ENCODE data around the gene SUPT3H.
"Not testable (repeated sequence)": the region's sequence is repeated elsewhere in the genome, so short reads cannot be mapped to it uniquely, and the experiment has no call there.

The SUPT3H gene

GRCh38 chr6:44920952-44921491, 456.7 kb downstream of the SUPT3H start:
- ChIA-PET POLR2A (no interaction called here), CTCF (interaction anchor here (0.8 to 1.3 kb wide), 2 partner anchors 12 to 24 kb away, joined by 3 to 4 read pairs; no protein-coding TSS in a partner anchor)
- TF ChIP-seq, protein P1, sequence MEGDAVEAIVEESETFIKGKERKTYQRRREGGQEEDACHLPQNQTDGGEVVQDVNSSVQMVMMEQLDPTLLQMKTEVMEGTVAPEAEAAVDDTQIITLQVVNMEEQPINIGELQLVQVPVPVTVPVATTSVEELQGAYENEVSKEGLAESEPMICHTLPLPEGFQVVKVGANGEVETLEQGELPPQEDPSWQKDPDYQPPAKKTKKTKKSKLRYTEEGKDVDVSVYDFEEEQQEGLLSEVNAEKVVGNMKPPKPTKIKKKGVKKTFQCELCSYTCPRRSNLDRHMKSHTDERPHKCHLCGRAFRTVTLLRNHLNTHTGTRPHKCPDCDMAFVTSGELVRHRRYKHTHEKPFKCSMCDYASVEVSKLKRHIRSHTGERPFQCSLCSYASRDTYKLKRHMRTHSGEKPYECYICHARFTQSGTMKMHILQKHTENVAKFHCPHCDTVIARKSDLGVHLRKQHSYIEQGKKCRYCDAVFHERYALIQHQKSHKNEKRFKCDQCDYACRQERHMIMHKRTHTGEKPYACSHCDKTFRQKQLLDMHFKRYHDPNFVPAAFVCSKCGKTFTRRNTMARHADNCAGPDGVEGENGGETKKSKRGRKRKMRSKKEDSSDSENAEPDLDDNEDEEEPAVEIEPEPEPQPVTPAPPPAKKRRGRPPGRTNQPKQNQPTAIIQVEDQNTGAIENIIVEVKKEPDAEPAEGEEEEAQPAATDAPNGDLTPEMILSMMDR (IDR thresholded peaks at IDR 0.05; ENCODE audit: control extremely low read depth, extremely low read depth, low read depth, missing control alignments): no peak
- DNase-seq (ENCODE audit: extremely low spot score): no peak

GRCh38 chr6:44918671-44919296, 458.9 kb downstream of the SUPT3H start:
- TF ChIP-seq, protein P1 (IDR thresholded peaks at IDR 0.05; ENCODE audit: control extremely low read depth, extremely low read depth, low read depth, missing control alignments): no peak
- no peak for DNase-seq (ENCODE audit: extremely low spot score)
- CTCF ChIA-PET: interaction anchor here (1.3 to 1.9 kb wide), 2 partner anchors 10 to 11 kb away, joined by 3 to 8 read pairs; no protein-coding TSS in a partner anchor
- POLR2A ChIA-PET: no interaction called here

DNA sequence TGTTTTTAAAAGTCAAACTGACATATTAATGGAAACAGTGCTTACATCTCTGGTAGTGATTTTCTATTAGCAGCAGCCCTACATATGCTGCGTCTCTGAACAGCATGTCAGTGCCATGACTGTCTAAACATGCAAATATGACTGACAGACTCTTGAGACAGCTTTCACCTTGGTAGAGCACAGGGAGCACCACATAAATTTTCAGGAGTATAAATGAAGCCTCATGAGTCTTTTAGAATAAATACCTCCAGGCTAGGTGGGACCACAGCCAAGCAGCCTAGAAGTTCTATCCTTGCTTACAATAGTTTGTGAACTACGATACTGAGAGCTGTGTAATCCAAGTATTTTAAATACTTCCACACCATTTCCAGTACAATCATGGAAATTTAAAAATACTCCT, 460.3 kb downstream of the SUPT3H start:
- ChIA-PET CTCF (interaction anchor here (1.9 kb wide), 1 partner anchor 9 kb away, joined by 8 read pairs; no protein-coding TSS in a partner anchor), POLR2A (no interaction called here)
- TF ChIP-seq, protein P1 (IDR thresholded peaks at IDR 0.05; ENCODE audit: control extremely low read depth, extremely low read depth, low read depth, missing control alignments): no peak
- no peak for DNase-seq (ENCODE audit: extremely low spot score)

GRCh38 chr6:44915111-44915510, 462.6 kb downstream of the SUPT3H start:
- TF ChIP-seq, protein P1 (IDR thresholded peaks at IDR 0.05; ENCODE audit: control extremely low read depth, extremely low read depth, low read depth, missing control alignments): no peak
- POLR2A ChIA-PET: no interaction called here
- DNase-seq (ENCODE audit: extremely low spot score): no peak
- CTCF ChIA-PET: no interaction called here

- ChIA-PET POLR2A (no interaction called here), CTCF (no interaction called here)
- no peak for DNase-seq (ENCODE audit: extremely low spot score)
- TF ChIP-seq, protein P1 (IDR thresholded peaks at IDR 0.05; ENCODE audit: control extremely low read depth, extremely low read depth, low read depth, missing control alignments): no peak
These were observed 463.6 kb downstream of the SUPT3H start for GRCh38 chr6:44914141-44914540.

DNA sequence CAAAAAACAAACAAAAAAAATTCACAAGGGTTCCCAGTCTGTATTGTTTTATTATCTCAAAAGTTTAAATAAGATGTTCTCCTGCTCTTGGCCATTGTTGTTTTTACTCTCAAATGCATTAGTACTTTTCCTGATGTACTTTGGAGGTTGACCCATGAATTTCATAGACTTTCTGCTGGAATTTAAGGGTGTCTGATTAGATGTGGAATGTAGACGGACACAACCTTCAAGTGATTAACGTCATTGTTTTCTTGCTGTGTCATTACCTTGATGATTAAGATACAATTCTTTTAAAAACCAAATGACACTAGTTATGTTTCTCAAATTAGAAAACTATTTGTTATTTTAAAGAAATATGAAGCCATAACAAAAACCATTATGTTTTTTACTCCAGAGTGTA, 471.0 kb downstream of the SUPT3H start:
- CTCF ChIA-PET: no interaction called here
- TF ChIP-seq, protein P1 (IDR thresholded peaks at IDR 0.05; ENCODE audit: control extremely low read depth, extremely low read depth, low read depth, missing control alignments): no peak
- no peak for DNase-seq (ENCODE audit: extremely low spot score)
- POLR2A ChIA-PET: no interaction called here

DNA sequence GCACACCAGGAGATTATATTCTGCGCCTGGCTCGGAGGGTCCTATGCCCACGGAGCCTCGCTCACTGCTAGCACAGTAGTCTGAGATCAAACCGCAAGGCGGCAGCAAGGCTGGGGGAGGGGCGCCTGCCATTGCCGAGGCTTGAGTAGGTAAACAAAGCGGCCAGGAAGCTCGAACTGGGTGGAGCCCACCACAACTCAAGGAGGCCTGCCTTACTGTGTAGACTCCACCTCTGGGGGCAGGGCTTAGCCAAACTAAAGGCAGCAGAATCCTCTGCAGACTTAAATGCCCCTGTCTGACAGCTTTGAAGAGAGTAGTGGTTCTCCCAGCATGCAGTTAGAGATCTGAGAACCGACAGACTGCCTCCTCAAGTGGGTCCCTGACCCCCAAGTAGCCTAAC, 477.4 kb downstream of the SUPT3H start:
- DNase-seq (ENCODE audit: extremely low spot score); CTCF ChIA-PET; POLR2A ChIA-PET: not testable (repeated sequence)
